ENCODE measurements around the gene EDEM1.
"Not testable (repeated sequence)": the region's sequence is repeated elsewhere in the genome, so short reads cannot be mapped to it uniquely, and the experiment has no call there.

The EDEM1 gene

DNA sequence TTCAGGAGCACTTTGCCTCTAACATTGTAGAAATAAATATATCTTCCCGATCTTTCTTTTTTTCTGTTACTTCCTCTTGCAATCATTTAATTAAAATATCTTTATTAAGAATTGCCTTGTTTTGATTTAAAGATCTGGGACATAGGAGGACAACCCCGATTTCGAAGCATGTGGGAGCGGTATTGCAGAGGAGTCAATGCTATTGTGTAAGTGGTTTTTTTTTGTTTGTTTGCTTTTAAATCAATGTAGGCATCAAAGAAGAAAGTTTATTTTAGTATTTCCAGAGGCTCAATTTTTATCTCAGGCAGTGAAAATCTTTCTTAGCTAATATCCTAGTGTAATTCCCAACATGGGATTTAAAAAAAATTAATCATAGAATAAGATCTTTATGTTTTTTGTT is 15.5 kb upstream of the EDEM1 start:
- Histone ChIP-seq H3K4me1 (ENCODE audit: low read depth, poor library complexity, severe bottlenecking) (no peaks in the 10 kb centered on the region), H2AFZ (ENCODE audit: low read depth) (no peak overlapping the region), H3K4me2 (no peak overlapping the region), H3K27me3 (ENCODE audit: insufficient read depth, low read depth) (no peaks in the 10 kb centered on the region), H3K4me3 (IDR thresholded peaks at IDR 0.05; ENCODE audit: insufficient read depth, low read depth, low read length) (no peak overlapping the region), H3K27ac (no peak overlapping the region), H3K79me2 (ENCODE audit: insufficient read depth, low read depth) (0 out of 2 replicates have a peak, but pooled peaks cover 4% of the 10 kb centered on the region), H4K20me1 (ENCODE audit: insufficient read depth) (no peaks in the 10 kb centered on the region), H3K9ac (no peak overlapping the region), H3K36me3 (ENCODE audit: insufficient read depth) (no peaks in the 10 kb centered on the region)
- TF ChIP-seq, protein P1, sequence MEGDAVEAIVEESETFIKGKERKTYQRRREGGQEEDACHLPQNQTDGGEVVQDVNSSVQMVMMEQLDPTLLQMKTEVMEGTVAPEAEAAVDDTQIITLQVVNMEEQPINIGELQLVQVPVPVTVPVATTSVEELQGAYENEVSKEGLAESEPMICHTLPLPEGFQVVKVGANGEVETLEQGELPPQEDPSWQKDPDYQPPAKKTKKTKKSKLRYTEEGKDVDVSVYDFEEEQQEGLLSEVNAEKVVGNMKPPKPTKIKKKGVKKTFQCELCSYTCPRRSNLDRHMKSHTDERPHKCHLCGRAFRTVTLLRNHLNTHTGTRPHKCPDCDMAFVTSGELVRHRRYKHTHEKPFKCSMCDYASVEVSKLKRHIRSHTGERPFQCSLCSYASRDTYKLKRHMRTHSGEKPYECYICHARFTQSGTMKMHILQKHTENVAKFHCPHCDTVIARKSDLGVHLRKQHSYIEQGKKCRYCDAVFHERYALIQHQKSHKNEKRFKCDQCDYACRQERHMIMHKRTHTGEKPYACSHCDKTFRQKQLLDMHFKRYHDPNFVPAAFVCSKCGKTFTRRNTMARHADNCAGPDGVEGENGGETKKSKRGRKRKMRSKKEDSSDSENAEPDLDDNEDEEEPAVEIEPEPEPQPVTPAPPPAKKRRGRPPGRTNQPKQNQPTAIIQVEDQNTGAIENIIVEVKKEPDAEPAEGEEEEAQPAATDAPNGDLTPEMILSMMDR (conservative IDR thresholded peaks at IDR 0.05; ENCODE audit: low read depth, low read length), result no peak

DNA sequence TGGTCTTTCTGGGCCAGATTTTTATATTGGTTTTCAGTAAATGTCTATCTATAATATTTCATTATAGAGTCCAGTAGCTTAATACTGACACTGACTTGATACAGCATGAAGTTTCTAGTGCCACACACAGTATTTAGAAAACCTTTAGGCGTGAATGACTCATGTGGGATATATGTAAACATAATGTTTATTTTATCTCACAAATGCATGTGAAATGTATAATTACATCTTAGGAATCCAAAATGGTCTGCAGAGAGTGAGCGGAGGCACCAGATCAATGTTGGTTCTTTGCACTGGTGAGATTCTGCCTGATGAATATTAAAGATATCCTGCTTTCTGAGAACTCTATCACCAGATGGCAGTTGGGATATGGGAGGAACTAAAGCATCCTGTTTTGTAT is 8.5 kb upstream of the EDEM1 start:
- not testable (repeated sequence) for H3K36me3 ChIP-seq (ENCODE audit: insufficient read depth); H3K9ac ChIP-seq; H3K79me2 ChIP-seq (ENCODE audit: insufficient read depth, low read depth); H3K27ac ChIP-seq; H3K4me3 ChIP-seq (IDR thresholded peaks at IDR 0.05; ENCODE audit: insufficient read depth, low read depth, low read length); H3K27me3 ChIP-seq (ENCODE audit: insufficient read depth, low read depth); H3K4me2 ChIP-seq; H4K20me1 ChIP-seq (ENCODE audit: insufficient read depth); H2AFZ ChIP-seq (ENCODE audit: low read depth)
- peaks cover 21% of the 10 kb centered on the region for H3K4me1 ChIP-seq (ENCODE audit: low read depth, poor library complexity, severe bottlenecking)

DNA sequence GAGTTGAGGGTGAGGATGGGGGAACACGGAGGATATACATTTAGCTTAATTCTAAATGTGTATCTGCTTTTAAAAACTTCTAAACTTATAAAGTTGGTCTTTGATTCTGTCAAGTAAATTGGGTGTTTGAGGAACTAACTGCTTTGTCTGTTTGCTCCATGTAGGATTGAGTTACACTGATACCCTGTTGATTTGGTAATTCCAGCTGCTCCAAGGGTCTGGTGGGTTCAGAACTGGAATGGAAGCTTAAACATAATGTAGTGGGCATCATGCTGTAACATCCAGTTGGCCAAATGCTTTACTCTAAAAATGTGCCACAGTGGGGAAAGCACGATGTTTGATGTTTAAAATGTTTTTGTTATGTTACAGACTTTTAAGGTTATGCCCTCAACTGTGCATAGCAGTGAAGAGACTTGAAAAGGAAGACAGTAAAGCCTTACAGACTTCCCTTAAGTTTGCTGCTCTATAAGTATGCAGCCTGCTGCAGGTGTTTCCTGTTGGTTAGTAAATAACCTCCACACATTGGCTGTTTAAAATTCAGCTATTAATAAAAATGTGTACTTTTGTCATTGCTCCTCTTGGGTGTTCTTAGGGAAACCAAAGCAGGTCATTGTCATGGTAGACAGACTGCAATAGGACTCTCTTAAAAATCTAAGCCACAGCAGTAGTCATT is 5.9 kb upstream of the EDEM1 start:
- Histone ChIP-seq H3K27ac (no peak overlapping the region), H3K4me2 (peak overlapping the region; percentile 33), H3K4me1 (ENCODE audit: low read depth, poor library complexity, severe bottlenecking) (peaks cover 21% of the 10 kb centered on the region), H3K4me3 (IDR thresholded peaks at IDR 0.05; ENCODE audit: insufficient read depth, low read depth, low read length) (no peak overlapping the region), H3K36me3 (ENCODE audit: insufficient read depth) (no peaks in the 10 kb centered on the region), H3K79me2 (ENCODE audit: insufficient read depth, low read depth) (no peaks in the 10 kb centered on the region), H4K20me1 (ENCODE audit: insufficient read depth) (no peaks in the 10 kb centered on the region), H3K27me3 (ENCODE audit: insufficient read depth, low read depth) (no peaks in the 10 kb centered on the region), H3K9ac (no peak overlapping the region), H2AFZ (ENCODE audit: low read depth) (no peak overlapping the region)
- TF ChIP-seq, protein P1 (conservative IDR thresholded peaks at IDR 0.05; ENCODE audit: low read depth, low read length), result no peak

DNA sequence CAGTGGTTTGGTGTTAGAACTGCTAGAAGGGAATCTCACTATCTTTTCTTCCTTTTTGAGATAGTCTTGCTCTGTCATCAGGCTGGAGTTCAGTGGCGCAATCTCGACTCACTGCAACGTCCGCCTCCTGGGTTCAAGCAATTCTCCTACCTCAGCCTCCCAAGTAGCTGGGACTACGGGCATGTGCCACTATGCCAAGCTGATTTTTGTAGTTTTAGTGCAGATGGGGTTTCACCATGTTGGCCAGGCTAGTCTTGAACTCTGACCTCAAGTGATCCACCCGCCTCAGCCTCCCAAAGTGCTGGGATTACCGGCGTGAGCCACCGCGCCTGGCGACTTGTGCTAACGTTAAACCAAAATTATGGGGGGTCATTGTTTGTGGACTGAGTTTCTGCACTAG is 3.8 kb upstream of the EDEM1 start:
- not testable (repeated sequence) for H2AFZ ChIP-seq (ENCODE audit: low read depth); H4K20me1 ChIP-seq (ENCODE audit: insufficient read depth); H3K9ac ChIP-seq; H3K4me3 ChIP-seq (IDR thresholded peaks at IDR 0.05; ENCODE audit: insufficient read depth, low read depth, low read length); H3K36me3 ChIP-seq (ENCODE audit: insufficient read depth); H3K79me2 ChIP-seq (ENCODE audit: insufficient read depth, low read depth); H3K27me3 ChIP-seq (ENCODE audit: insufficient read depth, low read depth); H3K27ac ChIP-seq; H3K4me2 ChIP-seq
- peaks cover 21% of the 10 kb centered on the region for H3K4me1 ChIP-seq (ENCODE audit: low read depth, poor library complexity, severe bottlenecking)

DNA sequence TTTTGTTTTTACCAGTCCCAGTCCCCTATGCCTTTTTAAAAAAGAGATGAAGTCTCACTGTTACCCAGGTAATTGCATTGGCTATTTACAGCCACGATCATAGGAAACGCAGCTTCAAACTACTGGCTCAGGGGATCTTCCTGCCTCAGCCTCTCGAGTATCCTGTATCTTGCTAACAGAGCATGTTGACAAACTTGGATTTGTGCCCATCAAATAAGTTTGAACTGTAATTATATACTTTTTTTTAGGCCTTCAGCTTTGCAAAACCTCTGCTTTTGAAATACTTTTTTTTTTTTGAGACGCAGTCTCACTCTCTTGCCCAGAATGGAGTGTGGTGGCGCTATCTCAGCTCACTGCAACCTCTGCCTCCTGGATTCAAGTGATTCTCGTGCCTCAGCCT is 3.0 kb upstream of the EDEM1 start:
- Histone ChIP-seq H3K36me3 (ENCODE audit: insufficient read depth) (no peaks in the 10 kb centered on the region), H2AFZ (ENCODE audit: low read depth) (no peak overlapping the region), H3K27me3 (ENCODE audit: insufficient read depth, low read depth) (no peaks in the 10 kb centered on the region), H3K9ac (no peak overlapping the region), H3K4me3 (IDR thresholded peaks at IDR 0.05; ENCODE audit: insufficient read depth, low read depth, low read length) (no peak overlapping the region), H3K79me2 (ENCODE audit: insufficient read depth, low read depth) (peaks cover 12% of the 10 kb centered on the region; the same call in 1 of the 2 replicates), H4K20me1 (ENCODE audit: insufficient read depth) (no peaks in the 10 kb centered on the region), H3K4me1 (ENCODE audit: low read depth, poor library complexity, severe bottlenecking) (peaks cover 21% of the 10 kb centered on the region), H3K27ac (no peak overlapping the region), H3K4me2 (no peak overlapping the region)
- TF ChIP-seq, protein P1 (conservative IDR thresholded peaks at IDR 0.05; ENCODE audit: low read depth, low read length), result no peak

Data from KMS-11 (cell line).